Activated CD4-positive, alpha-beta T cell treated with anti-CD3 and anti-CD28 coated beads, Interleukin-2, amount 10 ng/mL, durations not matched to agents 24 days and 14 days (primary cell): ENCODE data around the gene C2CD2. TPM values are rescaled to one million over a fixed set of nuclear protein-coding genes. Genes with fewer than 3 reads are reported as not detected.
A peak's percentile ranks its signal among the peaks of the same experiment; 100 is the strongest.

Source experiments
- DNase-seq: peaks from one replicate; pipeline ENCODE4 v3.0.0; 2022
- H3K27ac Mint-ChIP-seq: one replicate; pipeline ENCODE4 v1.8.0; 2022; ENCODE audit warnings: mild to moderate bottlenecking, mixed read lengths
- H3K27me3 Mint-ChIP-seq: one replicate; pipeline ENCODE4 v1.8.0; 2022; ENCODE audit warnings: mixed read lengths
- H3K36me3 Mint-ChIP-seq: one replicate; pipeline ENCODE4 v1.8.0; 2022; ENCODE audit warnings: low read depth, mild to moderate bottlenecking, mixed read lengths
- H3K4me1 Mint-ChIP-seq: one replicate; pipeline ENCODE4 v1.8.0; 2021; ENCODE audit warnings: mixed read lengths
- H3K4me3 Mint-ChIP-seq: one replicate; pipeline ENCODE4 v1.8.0; 2022; ENCODE audit warnings: mild to moderate bottlenecking, moderate library complexity, mixed read lengths
- H3K9me3 Mint-ChIP-seq: one replicate; pipeline ENCODE4 v1.8.0; 2021; ENCODE audit warnings: mixed read lengths
- intact Hi-C: fragments of 100-400 bp; cut with micrococcal nuclease; formaldehyde crosslinking; loops from one replicate; pipeline ENCODE4 v1.15.1; 2023
- total RNA-seq: library from RNA; stranded (reverse); gene quantifications from 2 replicates; pipeline ENCODE4 v1.2.3, GENCODE V29; 2022

C2CD2 gene
- total RNA-seq, 1 donor from 2014 or later: 9.3 TPM

DNA sequence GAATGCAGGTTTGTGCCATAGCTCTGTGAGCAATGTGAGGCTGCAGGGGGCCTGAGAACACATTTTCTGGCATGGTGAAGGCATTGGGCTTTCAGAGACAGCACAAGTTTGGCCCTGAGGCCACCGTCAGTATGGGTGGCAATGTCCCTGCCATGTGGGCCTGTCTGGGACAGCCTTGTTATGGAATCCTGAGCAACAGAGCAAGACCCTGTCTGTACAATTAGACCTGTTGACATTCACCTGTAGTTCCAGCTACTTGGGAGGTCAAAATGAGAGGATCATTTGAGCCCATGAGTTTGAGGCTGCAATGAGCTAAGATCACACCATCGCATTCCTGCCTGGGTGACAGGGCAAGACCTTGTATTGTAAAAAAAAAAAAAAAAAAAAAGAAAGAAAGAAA, 110.2 kb downstream of the C2CD2 start:
- Mint-ChIP-seq H3K9me3 (peaks cover 5% of the 10 kb centered on the region), H3K36me3 (peaks cover 19% of the 10 kb centered on the region), H3K4me1 (peaks cover 2% of the 10 kb centered on the region), H3K4me3 (no peak overlapping the region), H3K27me3 (no peaks in the 10 kb centered on the region), H3K27ac (no peak overlapping the region)
- DNase-seq: no peak
- intact Hi-C loops: no loop called here

DNA sequence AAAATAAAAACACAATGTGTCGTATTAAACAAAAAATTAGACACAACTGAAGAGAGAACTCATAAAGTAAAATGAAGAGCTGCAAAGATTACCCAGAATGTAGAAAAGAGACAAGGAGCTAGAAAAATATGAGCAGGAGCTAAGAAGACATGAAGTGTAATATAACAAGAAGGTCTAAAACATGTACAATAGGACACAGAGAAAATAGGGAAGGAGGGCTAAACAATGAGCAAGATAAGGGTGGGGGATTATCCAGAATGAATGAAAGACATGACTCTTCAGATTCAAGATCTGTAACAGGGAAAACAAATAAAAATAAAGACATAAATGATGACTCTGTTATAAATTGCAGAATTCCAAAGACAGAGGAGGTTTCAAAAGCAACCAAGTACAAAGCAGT, 112.9 kb downstream of the C2CD2 start:
- intact Hi-C loops: no loop called here
- no peaks in the 10 kb centered on the region for H3K27me3 Mint-ChIP-seq
- no peak overlapping the region for H3K27ac Mint-ChIP-seq
- peaks cover 5% of the 10 kb centered on the region for H3K9me3 Mint-ChIP-seq
- no peak overlapping the region for H3K4me3 Mint-ChIP-seq
- H3K36me3 Mint-ChIP-seq: peaks cover 34% of the 10 kb centered on the region
- DNase-seq: no peak
- H3K4me1 Mint-ChIP-seq: peaks cover 2% of the 10 kb centered on the region

DNA sequence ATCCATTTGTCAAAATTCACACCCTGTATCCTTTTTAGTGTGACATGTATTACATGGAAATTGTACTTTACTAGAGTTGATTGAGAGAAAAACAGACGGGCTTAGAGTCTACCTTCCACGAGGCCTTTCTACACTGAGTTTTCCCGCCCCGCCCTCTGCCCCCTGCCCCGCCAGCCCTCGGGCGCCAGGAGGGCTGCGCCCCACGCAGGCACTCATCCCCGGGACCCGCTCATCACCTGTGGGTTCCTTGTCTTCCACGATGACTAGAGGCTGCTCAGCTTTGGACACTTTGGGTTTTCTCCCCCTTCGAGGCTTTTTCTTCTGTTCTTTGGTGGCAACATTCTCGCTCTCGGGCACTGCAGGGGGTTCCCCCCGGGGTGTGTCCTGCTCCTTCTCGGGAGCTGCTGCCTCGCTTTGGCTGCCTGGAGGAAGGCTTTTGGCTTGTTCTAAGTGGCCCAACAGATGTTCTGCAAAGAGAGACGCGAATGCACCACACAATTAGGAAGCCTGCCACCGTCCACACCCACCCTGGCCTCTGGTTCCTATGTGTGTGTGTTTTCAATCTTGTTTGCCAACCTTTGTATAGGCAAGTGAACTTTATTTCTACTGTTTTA, 114.3 kb downstream of the C2CD2 start:
- no peak overlapping the region for H3K4me3 Mint-ChIP-seq
- H3K27me3 Mint-ChIP-seq: no peaks in the 10 kb centered on the region
- peaks cover 37% of the 10 kb centered on the region for H3K36me3 Mint-ChIP-seq
- intact Hi-C loops: no loop called here
- peaks cover 2% of the 10 kb centered on the region for H3K4me1 Mint-ChIP-seq
- no peak for DNase-seq
- H3K9me3 Mint-ChIP-seq: peaks cover 5% of the 10 kb centered on the region
- no peak overlapping the region for H3K27ac Mint-ChIP-seq

DNA sequence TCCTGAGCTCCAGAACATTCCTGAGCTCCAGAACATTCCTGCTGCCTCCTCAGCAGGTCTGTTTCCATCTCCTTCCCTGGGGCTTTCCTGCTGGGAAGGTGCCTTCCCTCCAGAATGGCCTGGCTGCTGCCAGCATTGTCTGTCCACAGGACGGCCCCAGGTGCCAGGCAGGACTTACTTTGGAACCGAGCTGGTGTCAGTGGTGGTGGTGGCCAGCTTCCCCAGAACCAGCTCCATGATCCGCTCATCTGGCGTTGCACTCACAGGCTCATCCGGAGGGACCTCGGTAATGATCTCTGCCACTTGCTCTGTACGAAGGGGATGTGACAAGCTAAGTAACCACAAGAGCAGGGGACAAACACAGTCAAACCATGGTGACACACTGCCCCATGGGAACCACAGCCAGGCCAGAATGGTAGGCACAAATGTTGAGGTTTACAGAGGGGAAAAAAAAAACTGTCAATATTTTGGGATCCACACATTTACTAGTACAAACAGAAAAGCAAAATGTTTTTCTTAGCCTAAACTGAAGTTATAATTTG, 116.0 kb downstream of the C2CD2 start:
- Mint-ChIP-seq H3K4me3 (no peak overlapping the region), H3K4me1 (no peaks in the 10 kb centered on the region), H3K36me3 (peaks cover 37% of the 10 kb centered on the region), H3K27me3 (no peaks in the 10 kb centered on the region), H3K27ac (no peak overlapping the region), H3K9me3 (peaks cover 5% of the 10 kb centered on the region)
- intact Hi-C loops: no loop called here
- DNase-seq: no peak

DNA sequence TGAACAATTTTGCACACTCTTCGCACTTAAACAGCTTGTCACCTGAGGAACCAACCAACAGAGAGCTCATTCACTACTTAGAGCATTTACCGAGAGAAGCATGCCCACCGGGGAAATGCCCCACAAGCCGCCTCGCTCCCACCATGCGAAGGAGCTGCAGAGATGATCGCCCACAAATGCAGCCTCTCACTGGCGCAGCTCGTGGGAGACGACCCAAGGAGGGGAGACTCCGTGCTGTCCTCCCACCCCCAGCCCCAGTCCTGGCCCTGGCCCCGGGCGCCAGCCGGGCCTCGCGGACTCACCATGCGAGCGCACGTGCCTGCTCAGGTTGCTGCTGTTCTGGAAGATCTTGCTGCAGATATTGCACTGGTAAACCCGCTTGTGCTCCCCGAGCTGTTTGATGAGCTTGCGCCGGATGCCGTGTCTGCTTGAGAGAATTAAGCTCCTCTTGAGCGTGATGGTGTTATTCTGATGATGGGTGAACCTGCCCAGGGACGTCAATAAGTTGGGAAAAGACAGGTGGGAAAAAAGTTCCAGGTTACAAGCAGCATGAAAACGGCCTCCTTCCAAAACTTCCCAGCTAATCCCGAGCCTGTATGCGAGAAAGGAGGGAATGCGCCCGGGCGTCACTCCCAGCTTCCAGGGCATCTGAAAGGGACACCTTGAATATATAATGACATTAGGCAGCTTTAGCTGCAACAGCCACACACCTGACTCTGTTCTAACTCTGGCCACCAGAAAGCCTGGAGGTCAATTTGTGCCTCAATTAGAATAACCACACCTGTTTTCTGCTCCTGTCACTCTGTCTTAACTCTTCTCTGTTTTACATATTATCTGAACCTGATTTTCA, 117.4 kb downstream of the C2CD2 start:
- intact Hi-C loops: no loop called here
- no peak for DNase-seq
- H3K36me3 Mint-ChIP-seq: peaks cover 34% of the 10 kb centered on the region
- peaks cover 4% of the 10 kb centered on the region for H3K9me3 Mint-ChIP-seq
- H3K4me3 Mint-ChIP-seq: no peak overlapping the region
- no peaks in the 10 kb centered on the region for H3K27me3 Mint-ChIP-seq
- peak overlapping the region; percentile 45 for H3K27ac Mint-ChIP-seq
- no peaks in the 10 kb centered on the region for H3K4me1 Mint-ChIP-seq

DNA sequence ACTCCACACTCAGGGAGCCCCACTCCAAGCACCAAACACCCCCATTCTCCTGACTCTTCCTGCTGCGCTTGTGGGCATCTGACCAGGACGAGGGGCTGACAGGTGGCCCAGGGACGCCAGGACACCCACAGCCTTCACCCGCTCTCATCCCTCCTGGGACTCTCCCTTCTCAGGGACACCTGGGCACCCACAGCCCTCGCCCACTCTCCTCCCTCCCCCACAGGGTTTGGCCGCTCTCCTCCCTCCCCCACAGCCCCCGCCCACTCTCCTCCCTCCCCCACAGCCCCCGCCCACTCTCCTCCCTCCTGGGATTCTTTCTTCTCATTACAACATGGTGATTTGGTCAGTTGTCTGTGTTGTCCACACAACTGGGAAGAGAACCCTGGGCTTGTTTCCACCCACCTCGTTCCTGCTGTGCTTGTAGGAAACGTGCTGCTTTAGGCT, 118.1 kb downstream of the C2CD2 start:
- Mint-ChIP-seq H3K4me3 (no peak overlapping the region), H3K9me3 (no peaks in the 10 kb centered on the region), H3K4me1 (no peaks in the 10 kb centered on the region), H3K36me3 (peaks cover 27% of the 10 kb centered on the region), H3K27ac (peak overlapping the region; percentile 45), H3K27me3 (no peaks in the 10 kb centered on the region)
- intact Hi-C loops: no loop called here
- DNase-seq: no peak

Other genes starting within 250 kb of the C2CD2 start
- gene RIPK4, start 187.0 kb downstream of the C2CD2 start, total RNA-seq: not detected in 2 replicates
- 18.6 and 19.1 TPM in 2 replicates for gene PRDM15, start 74.7 kb downstream of the C2CD2 start, total RNA-seq
- gene ZBTB21, start 56.3 kb upstream of the C2CD2 start, total RNA-seq: 35.3 and 38.1 TPM in 2 replicates
- not detected in 2 replicates for gene UMODL1, start 117.3 kb upstream of the C2CD2 start, total RNA-seq